ENCODE results near the gene ZNF408.

Gene ZNF408

GRCh38 chr11:46676436-46677158 lies 24.2 kb upstream of the ZNF408 start:
- DNase-seq (ENCODE audit: low spot score), result no peak

GRCh38 chr11:46677169-46677568 lies 23.7 kb upstream of the ZNF408 start:
- DNase-seq (ENCODE audit: low spot score), result no peak

GRCh38 chr11:46677991-46678740 lies 22.7 kb upstream of the ZNF408 start:
- no peak for DNase-seq (ENCODE audit: low spot score)

GRCh38 chr11:46678741-46679130 lies 22.1 kb upstream of the ZNF408 start:
- no peak for DNase-seq (ENCODE audit: low spot score)

GRCh38 chr11:46679241-46680163 lies 21.3 kb upstream of the ZNF408 start:
- DNase-seq (ENCODE audit: low spot score), result no peak

DNA sequence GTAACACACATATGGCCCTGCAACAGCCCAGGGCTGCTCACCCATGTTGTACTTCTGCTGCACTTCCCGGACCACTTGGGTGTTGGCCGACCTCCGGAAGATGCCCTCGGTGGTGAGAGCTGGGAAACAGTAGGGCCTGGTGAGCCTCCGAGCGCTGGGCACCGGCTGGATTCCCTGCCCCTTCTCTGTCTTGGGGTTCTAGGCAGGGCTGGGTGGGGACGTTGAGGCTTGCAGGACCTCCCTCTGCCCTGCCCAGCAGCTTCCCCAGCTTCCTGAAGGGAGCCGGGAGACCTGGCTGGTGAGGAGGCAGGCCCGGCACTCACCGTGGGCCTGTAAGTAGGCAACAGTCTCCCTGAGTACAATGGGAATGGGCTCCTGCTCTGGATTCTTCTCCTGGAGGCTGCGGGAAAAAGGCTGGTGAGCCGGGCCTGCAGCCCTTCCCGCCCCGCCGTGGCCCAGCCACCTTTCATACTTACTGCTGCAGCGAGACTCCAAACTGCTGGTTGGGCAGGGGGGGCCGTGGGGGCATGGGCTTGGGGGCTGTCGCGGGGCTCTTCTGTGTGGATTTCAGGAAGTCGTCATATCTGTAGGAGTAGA lies 20.6 kb upstream of the ZNF408 start:
- DNase-seq (ENCODE audit: low spot score), result no peak

DNA sequence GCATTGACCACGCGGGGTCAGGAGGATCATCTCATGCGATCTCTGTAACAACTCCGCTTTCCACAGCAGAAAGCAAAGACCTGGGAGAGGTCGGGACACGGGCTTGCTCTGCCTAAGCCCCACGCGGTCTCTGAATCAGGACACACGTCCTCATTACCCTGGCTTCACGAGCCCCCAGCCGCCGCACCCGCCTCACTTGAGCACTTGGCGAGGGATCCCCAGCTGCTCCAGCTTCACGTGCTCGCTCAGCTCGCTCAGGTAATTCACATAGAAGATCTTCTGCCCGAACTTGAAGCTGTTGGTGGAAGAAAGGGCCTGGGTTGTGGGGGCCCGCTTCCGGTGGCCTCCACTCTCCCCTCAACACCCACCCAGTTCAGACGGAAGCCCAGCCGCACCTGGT lies 20.0 kb upstream of the ZNF408 start:
- no peak for DNase-seq (ENCODE audit: low spot score)

- no peak for DNase-seq (ENCODE audit: low spot score)
These were observed 19.0 kb upstream of the ZNF408 start for GRCh38 chr11:46681814-46682213.

- DNase-seq (ENCODE audit: low spot score), result no peak
These were observed 17.8 kb upstream of the ZNF408 start for GRCh38 chr11:46682773-46683752.

GRCh38 chr11:46684367-46684766 lies 16.5 kb upstream of the ZNF408 start:
- no peak for DNase-seq (ENCODE audit: low spot score)

DNA sequence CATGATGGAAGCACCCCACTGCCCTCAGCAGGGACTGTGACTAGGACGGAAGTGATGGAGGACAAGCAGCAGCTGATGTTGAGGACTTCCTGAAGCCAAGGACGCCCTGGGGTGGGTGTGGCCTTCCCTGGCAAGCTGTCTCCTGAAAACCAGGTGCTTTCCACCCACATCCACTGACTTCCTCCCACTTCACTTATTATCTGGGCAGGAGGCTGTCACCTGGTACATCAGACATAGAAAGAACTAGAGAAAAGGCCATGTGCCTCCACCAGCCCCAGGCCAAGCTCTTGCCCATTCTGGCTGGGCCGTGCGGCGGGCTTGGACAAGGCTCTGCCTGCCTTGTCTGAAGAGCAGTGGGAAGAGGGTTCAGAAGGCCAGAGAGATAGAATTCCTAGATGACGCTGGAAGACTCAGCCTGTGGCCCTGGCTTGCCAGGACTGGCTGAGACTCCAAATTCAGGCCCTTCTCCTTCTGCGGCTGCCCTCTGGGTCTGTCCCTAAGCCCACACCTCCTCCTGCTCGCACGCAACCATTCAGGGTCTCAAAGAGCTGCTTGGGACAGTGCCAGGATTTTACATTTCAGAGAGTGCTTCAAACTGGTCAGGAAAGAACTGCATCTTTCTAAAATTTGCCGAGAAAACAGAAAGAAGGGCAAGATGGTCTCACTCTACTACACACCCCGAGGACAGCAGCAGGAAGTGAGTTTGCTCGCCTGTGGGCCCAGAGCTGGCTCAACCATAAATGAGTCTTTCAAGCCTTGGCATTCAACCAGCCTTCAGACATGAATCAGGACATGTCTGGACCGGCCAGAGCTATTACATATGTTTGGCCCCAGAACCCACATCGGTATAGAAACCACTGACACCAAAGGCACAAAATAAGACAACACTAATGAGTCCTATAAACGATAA lies 13.7 kb upstream of the ZNF408 start:
- DNase-seq (ENCODE audit: low spot score), result no peak

DNA sequence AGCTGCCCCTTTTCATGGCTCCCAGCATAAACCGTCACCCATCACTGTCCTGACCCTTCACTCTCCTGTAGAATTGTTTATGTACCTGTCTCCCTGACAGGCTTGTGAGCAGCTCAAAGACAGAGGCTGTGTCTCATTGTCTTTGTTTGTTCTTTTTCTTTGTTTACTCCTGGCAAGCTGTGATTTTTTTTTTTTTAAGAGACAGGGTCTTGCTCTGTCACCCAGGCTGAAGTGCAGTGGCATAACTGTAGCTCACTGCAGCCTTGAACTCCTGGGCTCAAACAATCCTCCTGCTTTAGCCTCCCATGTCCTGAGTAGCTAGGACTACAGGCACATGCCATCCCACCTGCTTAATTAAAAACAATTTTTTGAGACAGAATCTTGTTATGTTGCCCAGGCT lies 10.1 kb upstream of the ZNF408 start:
- no peak for DNase-seq (ENCODE audit: low spot score)

GRCh38 chr11:46692450-46692849 lies 8.4 kb upstream of the ZNF408 start:
- DNase-seq (ENCODE audit: low spot score), result no peak

GRCh38 chr11:46693597-46694012 lies 7.2 kb upstream of the ZNF408 start:
- DNase-seq (ENCODE audit: low spot score), result no peak

DNA sequence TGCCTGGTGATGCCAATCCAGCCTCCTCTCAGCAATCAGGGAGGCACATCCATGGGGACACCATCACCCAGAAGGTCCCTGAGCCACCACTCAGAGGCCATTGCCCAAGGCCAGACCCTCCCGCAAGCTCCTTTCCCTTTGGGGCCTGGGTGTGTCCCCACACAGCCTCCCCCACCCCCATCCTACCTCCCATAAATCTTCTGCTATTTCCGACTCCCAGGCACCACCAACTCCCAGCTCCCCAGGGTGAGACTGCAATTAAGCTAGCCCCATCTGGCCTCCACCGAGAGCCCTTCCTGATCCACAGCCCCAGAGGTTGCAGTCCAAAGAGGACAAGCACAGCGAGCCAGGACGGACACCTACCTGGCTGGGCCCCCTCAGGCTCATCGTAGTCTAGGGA lies 6.8 kb upstream of the ZNF408 start:
- DNase-seq (ENCODE audit: low spot score), result no peak

- DNase-seq (ENCODE audit: low spot score), result no peak
These were observed 6.2 kb upstream of the ZNF408 start for GRCh38 chr11:46694607-46695006.

DNA sequence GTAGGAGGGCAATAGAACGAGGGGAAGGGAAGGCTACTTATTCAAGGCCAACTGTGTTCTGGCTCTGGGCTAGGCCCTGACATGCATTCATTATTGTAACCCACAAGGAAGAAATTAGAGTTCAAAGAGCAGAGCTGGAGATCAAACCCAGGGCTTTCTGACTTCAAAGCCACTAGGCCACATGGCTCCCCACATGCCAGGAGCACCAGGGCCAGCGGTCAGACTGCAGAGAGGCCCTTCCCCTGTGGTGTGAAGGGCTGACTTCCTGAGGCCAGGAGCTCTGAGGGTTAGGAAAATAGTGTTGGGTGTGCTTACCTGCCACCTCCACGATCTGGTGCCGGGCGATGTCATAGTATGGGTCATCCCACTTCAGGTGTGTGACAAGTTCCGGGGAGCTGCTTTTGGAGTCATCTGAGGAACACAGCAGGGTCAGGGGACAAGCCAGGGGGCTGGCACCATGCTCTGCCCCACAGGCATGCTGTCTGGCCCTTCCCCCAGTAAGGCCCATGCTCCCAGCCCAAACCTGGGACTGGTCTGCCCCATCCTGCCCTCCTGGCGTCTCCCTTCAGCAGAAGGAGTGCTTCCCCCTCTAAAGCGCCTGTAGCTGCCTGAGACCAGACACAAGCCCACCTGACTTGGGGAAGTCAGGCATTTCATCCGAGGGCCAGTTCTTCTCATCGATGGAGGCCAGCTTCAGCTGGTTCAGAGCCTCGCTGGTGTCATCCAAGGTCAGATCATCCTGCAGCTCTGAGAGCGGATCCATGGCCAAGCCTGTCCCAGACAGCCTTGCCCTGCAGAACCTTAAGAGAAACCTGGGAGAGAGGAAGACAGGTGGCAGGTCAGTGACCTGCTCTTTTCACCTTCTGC lies 5.3 kb upstream of the ZNF408 start:
- no peak for DNase-seq (ENCODE audit: low spot score)

DNA sequence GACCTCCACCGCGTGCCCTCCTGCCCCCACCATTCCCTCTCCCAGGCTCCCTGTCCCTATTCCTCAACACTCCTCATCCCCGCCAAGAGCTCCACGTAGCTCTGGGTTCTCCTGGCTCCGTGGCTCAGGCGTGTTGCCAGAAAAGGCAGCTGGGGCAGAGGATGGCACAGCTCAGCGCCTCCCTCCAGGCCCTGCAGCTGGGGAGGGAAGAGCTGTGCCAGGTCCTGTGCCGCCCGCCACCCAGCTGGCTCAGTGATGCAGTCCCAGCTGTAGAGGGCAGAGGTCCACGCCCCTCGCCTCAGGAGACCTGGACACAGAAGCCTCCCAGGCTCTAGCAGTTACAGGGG lies 4.6 kb upstream of the ZNF408 start:
- DNase-seq (ENCODE audit: low spot score), result no peak

DNA sequence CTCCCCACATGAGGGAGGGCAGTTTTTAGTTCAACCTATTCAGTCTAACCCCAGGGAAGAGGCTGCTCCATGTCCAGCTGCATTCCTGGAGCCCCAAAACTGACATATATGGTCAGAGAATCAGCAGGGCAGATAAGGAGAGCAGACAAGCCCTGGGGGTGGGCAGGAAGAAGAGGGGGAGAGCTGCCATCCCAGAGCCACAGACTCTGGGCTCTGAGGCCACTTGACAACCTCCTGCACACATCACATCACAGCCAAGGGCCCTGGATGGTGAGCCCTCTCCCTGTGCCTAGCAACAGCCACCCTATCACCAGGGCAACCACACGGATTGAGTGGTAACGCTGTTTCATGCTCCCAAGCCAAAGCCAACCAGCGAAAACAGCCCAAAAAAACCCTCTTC lies 3.5 kb upstream of the ZNF408 start:
- no peak for DNase-seq (ENCODE audit: low spot score)
